Measurements from ENCODE around the gene GTF2A1L. TPM values are rescaled to one million over a fixed set of nuclear protein-coding genes. Genes with fewer than 3 reads are reported as not detected.
A peak's percentile ranks its signal among the peaks of the same experiment; 100 is the strongest.
"Not testable (repeated sequence)": the region's sequence is repeated elsewhere in the genome, so short reads cannot be mapped to it uniquely, and the experiment has no call there.

The GTF2A1L gene
- total RNA-seq, 1 experiment from 2014 or later = not detected

GRCh38 chr2:48699348-48699930 is 81.8 kb downstream of the GTF2A1L start:
- no peaks in the 10 kb centered on the region for H3K36me3 ChIP-seq (ENCODE audit: control insufficient read depth, insufficient read depth, low read length)
- H3K9me3 ChIP-seq = no peaks in the 10 kb centered on the region
- Mint-ChIP-seq H3K4me3 (ENCODE audit: unreplicated experiment) (no peak overlapping the region), H3K27ac (ENCODE audit: unreplicated experiment) (no peak overlapping the region), H3K27me3 (ENCODE audit: insufficient read depth, unreplicated experiment) (no peaks in the 10 kb centered on the region), H3K9me3 (ENCODE audit: unreplicated experiment) (no peaks in the 10 kb centered on the region), H3K4me1 (ENCODE audit: low read depth, unreplicated experiment) (no peaks in the 10 kb centered on the region), H3K36me3 (ENCODE audit: insufficient read depth, unreplicated experiment) (no peaks in the 10 kb centered on the region)
- BruUV-seq (replicated peaks) = no TSS peak
- peaks cover 10% of the 10 kb centered on the region for H3K4me1 ChIP-seq
- ChIA-PET CTCF (no interaction called here), POLR2A (no interaction called here)
- TF ChIP-seq, protein P1, sequence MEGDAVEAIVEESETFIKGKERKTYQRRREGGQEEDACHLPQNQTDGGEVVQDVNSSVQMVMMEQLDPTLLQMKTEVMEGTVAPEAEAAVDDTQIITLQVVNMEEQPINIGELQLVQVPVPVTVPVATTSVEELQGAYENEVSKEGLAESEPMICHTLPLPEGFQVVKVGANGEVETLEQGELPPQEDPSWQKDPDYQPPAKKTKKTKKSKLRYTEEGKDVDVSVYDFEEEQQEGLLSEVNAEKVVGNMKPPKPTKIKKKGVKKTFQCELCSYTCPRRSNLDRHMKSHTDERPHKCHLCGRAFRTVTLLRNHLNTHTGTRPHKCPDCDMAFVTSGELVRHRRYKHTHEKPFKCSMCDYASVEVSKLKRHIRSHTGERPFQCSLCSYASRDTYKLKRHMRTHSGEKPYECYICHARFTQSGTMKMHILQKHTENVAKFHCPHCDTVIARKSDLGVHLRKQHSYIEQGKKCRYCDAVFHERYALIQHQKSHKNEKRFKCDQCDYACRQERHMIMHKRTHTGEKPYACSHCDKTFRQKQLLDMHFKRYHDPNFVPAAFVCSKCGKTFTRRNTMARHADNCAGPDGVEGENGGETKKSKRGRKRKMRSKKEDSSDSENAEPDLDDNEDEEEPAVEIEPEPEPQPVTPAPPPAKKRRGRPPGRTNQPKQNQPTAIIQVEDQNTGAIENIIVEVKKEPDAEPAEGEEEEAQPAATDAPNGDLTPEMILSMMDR (IDR thresholded peaks at IDR 0.05; ENCODE audit: insufficient read depth in 1 of 2, low read depth in 1 of 2, low read length in 1 of 2, severe bottlenecking in 1 of 2, unreplicated experiment in 1 of 2) = no peak
- no peaks in the 10 kb centered on the region for H3K27me3 ChIP-seq (replicated peaks; ENCODE audit: control insufficient read depth, insufficient read depth, low read length)
- no peak for DNase-seq
- intact Hi-C loops (cut with micrococcal nuclease; ENCODE audit: unreplicated experiment) = no loop called here
- no peak overlapping the region for H3K4me3 ChIP-seq (ENCODE audit: low read depth, low read length)

DNA sequence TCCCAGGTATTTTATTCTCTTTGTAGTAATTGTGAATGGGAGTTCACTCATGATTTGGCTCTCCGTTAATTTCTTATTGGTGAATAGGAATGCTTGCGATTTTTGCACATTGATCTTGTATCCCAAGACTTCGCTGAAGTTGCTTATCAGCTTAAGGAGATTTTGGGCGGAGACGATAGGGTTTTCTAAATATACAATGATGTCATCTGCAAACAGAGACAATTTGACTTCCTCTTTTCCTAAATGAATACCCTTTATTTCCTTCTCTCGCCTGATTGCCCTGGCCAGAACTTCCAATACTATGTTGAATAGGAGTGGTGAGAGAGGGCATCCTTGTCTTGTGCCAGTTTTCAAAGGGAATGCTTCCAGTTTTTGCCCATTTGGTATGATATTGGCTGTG is 86.0 kb downstream of the GTF2A1L start:
- POLR2A ChIA-PET; intact Hi-C loops (cut with micrococcal nuclease; ENCODE audit: unreplicated experiment); DNase-seq; H3K27ac Mint-ChIP-seq (ENCODE audit: unreplicated experiment); H3K4me1 ChIP-seq; H3K27me3 ChIP-seq (replicated peaks; ENCODE audit: control insufficient read depth, insufficient read depth, low read length); H3K4me3 Mint-ChIP-seq (ENCODE audit: unreplicated experiment); H3K9me3 Mint-ChIP-seq (ENCODE audit: unreplicated experiment); H3K27me3 Mint-ChIP-seq (ENCODE audit: insufficient read depth, unreplicated experiment); H3K4me1 Mint-ChIP-seq (ENCODE audit: low read depth, unreplicated experiment); H3K9me3 ChIP-seq; BruUV-seq (replicated peaks); H3K36me3 Mint-ChIP-seq (ENCODE audit: insufficient read depth, unreplicated experiment); H3K4me3 ChIP-seq (ENCODE audit: low read depth, low read length); CTCF ChIA-PET; H3K36me3 ChIP-seq (ENCODE audit: control insufficient read depth, insufficient read depth, low read length): not testable (repeated sequence)

DNA sequence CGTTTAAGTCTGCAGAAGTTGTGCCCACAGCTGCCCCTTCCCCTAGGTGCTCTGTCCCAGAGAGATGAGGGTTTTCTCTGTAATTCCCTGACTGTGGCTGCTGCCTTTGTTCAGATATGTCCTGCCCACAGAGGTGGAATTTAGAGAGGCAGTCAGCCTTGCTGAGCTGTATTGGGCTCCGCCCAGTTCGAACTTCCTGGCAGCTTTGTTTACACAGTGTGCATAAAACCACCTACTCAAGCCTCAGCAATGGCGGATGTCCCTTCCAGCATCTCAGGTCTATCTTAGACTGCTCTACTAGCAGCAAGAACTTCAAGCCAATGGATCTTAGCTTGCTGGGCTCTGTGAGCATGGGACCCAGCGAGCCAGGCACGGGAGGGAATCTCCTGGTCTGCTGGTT is 89.8 kb downstream of the GTF2A1L start:
- Mint-ChIP-seq H3K27me3 (ENCODE audit: insufficient read depth, unreplicated experiment) (peaks cover 12% of the 10 kb centered on the region), H3K4me3 (ENCODE audit: unreplicated experiment) (no peak overlapping the region), H3K9me3 (ENCODE audit: unreplicated experiment) (no peaks in the 10 kb centered on the region), H3K36me3 (ENCODE audit: insufficient read depth, unreplicated experiment) (no peaks in the 10 kb centered on the region), H3K4me1 (ENCODE audit: low read depth, unreplicated experiment) (peaks cover 10% of the 10 kb centered on the region), H3K27ac (ENCODE audit: unreplicated experiment) (no peak overlapping the region)
- peak in 1 of 2 experiments; percentile 12 for DNase-seq
- POLR2A ChIA-PET = no interaction called here
- TF ChIP-seq, protein P1 (IDR thresholded peaks at IDR 0.05; ENCODE audit: insufficient read depth in 1 of 2, low read depth in 1 of 2, low read length in 1 of 2, severe bottlenecking in 1 of 2, unreplicated experiment in 1 of 2) = no peak
- Histone ChIP-seq H3K4me1 (peaks cover 6% of the 10 kb centered on the region; the same call in 1 of the 2 replicates), H3K36me3 (ENCODE audit: control insufficient read depth, insufficient read depth, low read length) (no peaks in the 10 kb centered on the region), H3K27me3 (replicated peaks; ENCODE audit: control insufficient read depth, insufficient read depth, low read length) (no peaks in the 10 kb centered on the region), H3K4me3 (ENCODE audit: low read depth, low read length) (no peak overlapping the region), H3K9me3 (no peaks in the 10 kb centered on the region; the same call in 1 of the 2 replicates)
- intact Hi-C loops (cut with micrococcal nuclease; ENCODE audit: unreplicated experiment) = no loop called here
- no TSS peak for BruUV-seq (replicated peaks)
- CTCF ChIA-PET = no interaction called here

Data from Caco-2 (cell line).